HG02610 (cell line): ENCODE results near the gene EPC1.
"Not testable (repeated sequence)": the region's sequence is repeated elsewhere in the genome, so short reads cannot be mapped to it uniquely, and the experiment has no call there.

Experiments used
- ATAC-seq: cut with Tn5 transposase; IDR thresholded peaks from one replicate; pipeline ENCODE4 v1.9.1; 2021; ENCODE audit warnings: mild to moderate bottlenecking, moderate library complexity; ENCODE audit not compliant: unreplicated experiment

EPC1 gene

DNA sequence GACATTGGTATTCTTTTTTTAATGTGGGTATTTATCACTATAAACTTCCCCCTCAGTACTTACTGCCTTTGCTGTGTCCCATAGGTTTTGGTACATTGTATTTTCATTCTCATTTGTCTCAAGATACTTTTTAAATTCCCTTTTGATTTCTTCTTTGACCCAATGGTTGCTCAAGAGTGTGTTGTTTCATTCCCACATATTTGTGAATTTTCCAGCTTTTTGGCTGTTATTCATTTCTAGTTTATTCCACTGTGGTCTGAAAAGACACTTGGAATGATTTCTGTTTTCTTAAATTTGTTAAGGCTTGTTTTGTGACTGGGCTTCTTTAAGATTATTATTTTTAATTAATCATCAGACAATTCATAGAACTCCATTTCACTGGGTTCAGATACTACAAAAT is 105.0 kb downstream of the EPC1 start:
- ATAC-seq, result no peak

DNA sequence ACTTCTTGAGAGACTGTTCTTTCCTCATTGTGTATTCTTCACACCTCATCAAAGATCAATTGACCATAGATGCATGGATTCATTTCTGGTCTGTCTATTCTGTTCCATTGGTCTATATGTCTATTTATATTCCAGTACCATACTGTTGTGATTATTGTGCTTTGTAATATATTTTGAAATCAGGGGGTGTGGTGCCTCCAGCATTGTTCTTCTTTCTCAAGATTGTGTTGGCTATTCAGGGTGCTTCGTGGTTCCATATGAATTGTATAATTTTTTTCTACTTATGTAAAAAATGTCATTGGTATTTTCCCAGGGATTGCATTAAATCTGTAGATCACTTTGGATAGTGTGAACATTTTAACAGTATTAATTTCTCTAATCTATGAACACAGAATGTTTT is 106.5 kb downstream of the EPC1 start:
- no peak for ATAC-seq

- ATAC-seq, result no peak
These were observed 107.2 kb downstream of the EPC1 start for GRCh38 chr10:32239769-32240168.

- no peak for ATAC-seq
These were observed 109.2 kb downstream of the EPC1 start for GRCh38 chr10:32237644-32238345.

GRCh38 chr10:32234471-32234870 is 112.5 kb downstream of the EPC1 start:
- no peak for ATAC-seq

DNA sequence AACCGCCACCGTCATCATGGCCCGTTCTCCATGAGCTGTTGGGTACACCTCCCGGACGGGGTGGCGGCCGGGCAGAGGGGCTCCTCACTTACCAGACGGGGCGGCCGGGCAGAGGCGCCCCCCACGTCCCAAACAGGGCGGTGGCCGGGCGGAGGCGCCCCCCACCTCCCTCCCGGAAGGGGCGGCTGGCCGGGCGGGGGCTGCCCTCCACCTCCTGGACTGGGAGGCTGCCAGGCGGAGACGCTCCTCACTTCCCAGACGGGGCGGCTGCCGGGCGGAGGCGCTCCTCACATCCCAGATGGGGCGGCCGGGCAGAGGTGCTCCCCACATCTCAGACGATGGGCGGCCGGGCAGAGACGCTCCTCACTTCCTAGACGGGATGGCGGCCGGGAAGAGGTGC is 113.6 kb downstream of the EPC1 start:
- not testable (repeated sequence) for ATAC-seq

DNA sequence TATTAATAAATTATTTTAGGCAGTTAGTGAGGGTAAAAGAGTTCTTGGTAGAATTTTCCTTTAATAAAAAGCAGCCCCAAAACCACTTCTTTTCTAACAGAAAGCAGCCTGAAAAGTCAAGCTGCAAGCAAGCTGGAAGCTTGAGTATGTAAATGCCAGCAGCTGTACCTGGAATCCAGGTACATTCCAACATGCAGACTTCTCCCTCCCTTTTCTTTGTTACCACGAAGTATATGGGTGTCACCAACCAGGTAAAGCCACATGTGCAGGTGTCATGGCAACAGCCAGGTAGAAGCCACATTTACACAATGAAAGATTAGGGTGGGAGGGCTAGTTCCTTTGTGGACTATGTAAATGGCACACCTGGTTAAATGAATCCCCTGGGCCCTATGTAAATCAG is 114.6 kb downstream of the EPC1 start:
- ATAC-seq, result no peak

DNA sequence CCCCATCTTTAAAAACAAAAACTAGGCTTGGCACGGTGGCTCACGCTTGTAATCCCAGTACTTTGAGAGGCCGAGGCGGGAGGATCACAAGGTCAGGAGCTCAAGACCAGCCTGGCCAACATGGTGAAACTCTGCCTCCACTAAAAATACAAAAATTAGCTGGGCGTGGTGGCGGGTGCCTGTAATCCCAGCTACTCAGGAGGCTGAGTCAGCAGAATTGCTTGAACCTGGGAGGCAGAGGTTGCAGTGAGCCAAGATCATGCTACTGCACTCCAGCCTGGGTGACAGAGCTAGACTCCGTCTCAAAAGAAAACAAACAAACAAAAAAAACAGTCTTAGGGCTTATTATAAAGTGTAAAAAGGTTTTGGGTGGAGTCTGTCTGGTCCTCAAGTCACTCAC is 117.2 kb downstream of the EPC1 start:
- ATAC-seq, result not testable (repeated sequence)

DNA sequence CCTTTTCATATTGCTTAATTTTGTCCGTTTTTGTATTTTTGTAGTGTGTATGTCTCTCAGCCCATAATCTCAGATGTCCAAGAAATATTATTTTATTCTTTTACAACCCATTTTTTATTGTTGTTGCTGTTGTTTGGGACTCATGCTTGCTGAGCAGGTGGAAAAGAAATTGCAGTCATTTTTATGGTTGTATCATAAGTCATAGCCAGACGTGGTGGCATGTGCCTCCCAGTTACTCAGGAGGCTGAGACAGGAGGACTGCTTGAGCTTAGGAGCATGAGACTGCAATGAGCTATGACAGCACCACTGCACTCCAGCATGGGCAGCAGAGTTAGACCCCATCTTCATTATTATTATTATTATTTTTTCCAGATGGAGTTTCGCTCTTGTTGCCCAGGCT is 117.8 kb downstream of the EPC1 start:
- no peak for ATAC-seq

DNA sequence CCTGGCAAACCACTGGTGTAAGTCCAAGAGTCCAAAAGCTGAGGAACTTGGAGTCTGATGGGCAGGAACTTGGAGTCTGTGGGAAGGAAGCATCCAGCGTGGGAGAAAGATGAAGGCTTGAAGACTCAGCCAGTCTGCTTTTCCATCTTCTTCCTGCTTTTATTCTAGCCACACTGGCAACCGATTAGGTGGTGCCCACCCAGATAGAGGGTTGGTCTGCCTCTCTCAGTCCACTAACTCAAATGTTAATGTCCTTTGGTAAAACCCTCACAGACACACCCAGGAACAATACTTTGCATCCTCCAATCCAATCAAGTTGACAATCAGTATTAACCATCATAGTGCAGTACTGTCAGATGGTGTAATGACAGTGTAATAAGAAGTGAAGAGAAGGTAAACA is 119.2 kb downstream of the EPC1 start:
- no peak for ATAC-seq

GRCh38 chr10:32226624-32227023 is 120.3 kb downstream of the EPC1 start:
- ATAC-seq, result no peak

GRCh38 chr10:32225976-32226375 is 121.0 kb downstream of the EPC1 start:
- ATAC-seq, result no peak

- ATAC-seq, result not testable (repeated sequence)
These were observed 124.6 kb downstream of the EPC1 start for GRCh38 chr10:32222376-32222775.

DNA sequence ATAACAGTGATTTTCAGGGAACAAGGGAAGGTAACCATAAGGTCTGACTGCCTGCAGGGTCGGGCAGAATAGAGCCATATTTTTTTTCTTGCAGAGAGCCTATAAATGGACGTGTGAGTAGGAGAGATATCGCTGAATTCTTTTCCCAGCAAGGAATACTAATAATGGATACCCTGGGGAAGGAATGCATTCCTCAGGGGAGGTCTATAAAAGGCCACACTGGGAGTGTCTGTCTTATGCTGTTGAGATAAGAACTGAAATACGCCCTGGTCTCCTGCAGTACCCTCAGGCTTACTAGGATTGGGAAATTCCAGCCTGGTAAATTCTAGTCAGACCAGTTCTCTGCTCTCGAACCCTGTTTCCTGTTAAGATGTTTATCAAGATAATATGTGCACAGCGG is 127.8 kb downstream of the EPC1 start:
- ATAC-seq, result not testable (repeated sequence)

GRCh38 chr10:32218206-32219044 is 128.5 kb downstream of the EPC1 start:
- not testable (repeated sequence) for ATAC-seq
